GM23338 (cell line): ENCODE measurements around the gene IMMP2L. TPM values are rescaled to one million over a fixed set of nuclear protein-coding genes. Genes with fewer than 3 reads are reported as not detected.

Experiments
- ATAC-seq: fragments of 200-7000 bp; cut with Tn5 transposase; 3 replicates; pipeline ENCODE4 v1.9.1; 2020
- DNase-seq: peaks from one replicate; pipeline ENCODE4 v3.0.0-alpha.2; 2015; ENCODE audit warnings: low spot score
- H2AFZ ChIP-seq: fragments of 200-600 bp; sonication (generic); 2 replicates; pipeline ENCODE4 v1.8.0; 2016; ENCODE audit warnings: antibody characterized with exemption, mild to moderate bottlenecking, moderate library complexity
- H3F3A ChIP-seq: fragments of 200-600 bp; sonication (generic); replicated peaks from 2 replicates; pipeline ENCODE4 v1.8.0; 2017; ENCODE audit warnings: antibody characterized with exemption, mixed run types, low read depth
- H3K27ac ChIP-seq: fragments of 200-600 bp; sonication (generic); 2 replicates; pipeline ENCODE4 v1.6.1; 2016; ENCODE audit warnings: low read depth
- H3K27me3 ChIP-seq: fragments of 200-600 bp; sonication (generic); 2 replicates; pipeline ENCODE4 v1.8.0; 2016; ENCODE audit warnings: mild to moderate bottlenecking, mixed run types, moderate library complexity; ENCODE audit not compliant: insufficient read depth
- H3K36me3 ChIP-seq: fragments of 200-600 bp; sonication (generic); 2 replicates; pipeline ENCODE4 v1.8.0; 2016; ENCODE audit warnings: mild to moderate bottlenecking; ENCODE audit not compliant: insufficient read depth
- H3K4me1 ChIP-seq: fragments of 200-600 bp; sonication (generic); 2 replicates; pipeline ENCODE4 v1.8.0; 2016; ENCODE audit warnings: mild to moderate bottlenecking, moderate library complexity; ENCODE audit not compliant: insufficient read depth
- H3K4me2 ChIP-seq: fragments of 200-600 bp; sonication (generic); 2 replicates; pipeline ENCODE4 v1.7.1; 2017; ENCODE audit warnings: mixed run types
- H3K4me3 ChIP-seq: fragments of 200-600 bp; sonication (generic); 2 replicates; pipeline ENCODE4 v1.6.1; 2016; ENCODE audit warnings: mixed run types
- H3K79me2 ChIP-seq: fragments of 200-600 bp; sonication (generic); replicated peaks from 2 replicates; pipeline ENCODE4 v1.8.0; 2017; ENCODE audit warnings: mild to moderate bottlenecking; ENCODE audit not compliant: insufficient read depth
- H3K9me2 ChIP-seq: fragments of 200-600 bp; sonication (generic); 2 replicates; pipeline ENCODE4 v1.8.0; 2017; ENCODE audit not compliant: insufficient read depth
- H4K20me1 ChIP-seq: fragments of 200-600 bp; sonication (generic); replicated peaks from 2 replicates; pipeline ENCODE4 v1.8.0; 2017; ENCODE audit warnings: mild to moderate bottlenecking; ENCODE audit not compliant: insufficient read depth
- H3K27ac Mint-ChIP-seq: 2 replicates; pipeline ENCODE4 v1.8.0; 2020; ENCODE audit warnings: inconsistent platforms, mild to moderate bottlenecking, moderate library complexity, mixed read lengths
- H3K27me3 Mint-ChIP-seq: 3 replicates; pipeline ENCODE4 v1.8.0; 2022; ENCODE audit warnings: low read depth, mild to moderate bottlenecking, moderate library complexity, mixed read lengths, inconsistent platforms; ENCODE audit not compliant: insufficient read depth, poor library complexity
- H3K36me3 Mint-ChIP-seq: 3 replicates; pipeline ENCODE4 v1.8.0; 2021; ENCODE audit warnings: low read depth, mild to moderate bottlenecking, inconsistent platforms, moderate library complexity, mixed read lengths
- H3K4me1 Mint-ChIP-seq: 3 replicates; pipeline ENCODE4 v1.8.0; 2020; ENCODE audit warnings: mild to moderate bottlenecking, inconsistent platforms, mixed read lengths
- H3K4me3 Mint-ChIP-seq: 3 replicates; pipeline ENCODE4 v1.8.0; 2021; ENCODE audit warnings: moderate library complexity, mild to moderate bottlenecking, inconsistent platforms, mixed read lengths
- H3K9me3 Mint-ChIP-seq: 3 replicates; pipeline ENCODE4 v1.8.0; 2020; ENCODE audit warnings: moderate library complexity, mild to moderate bottlenecking, inconsistent platforms, mixed read lengths
- CREB1 ChIP-seq: fragments of 250-450 bp; sonication (Bioruptor Pico); IDR thresholded peaks from 2 replicates; pipeline ENCODE4 v1.5.0; 2020; ENCODE audit warnings: low read depth, mild to moderate bottlenecking, moderate library complexity
- EZH2 ChIP-seq: fragments of 200-600 bp; sonication (generic); IDR thresholded peaks from one replicate; pipeline ENCODE4 v1.8.0; 2017; ENCODE audit warnings: antibody characterized with exemption, mild to moderate bottlenecking, low read depth; ENCODE audit not compliant: unreplicated experiment
- EZH2phosphoT487 ChIP-seq: fragments of 200-600 bp; sonication (generic); IDR thresholded peaks from one replicate; pipeline ENCODE4 v1.8.1; 2018; ENCODE audit warnings: antibody characterized with exemption; ENCODE audit not compliant: unreplicated experiment
- JUNB ChIP-seq: IDR thresholded peaks from one replicate; pipeline ENCODE4 v1.6.1; 2016; ENCODE audit warnings: antibody characterized with exemption; ENCODE audit not compliant: unreplicated experiment
- NANOG ChIP-seq: IDR thresholded peaks from 2 replicates; pipeline ENCODE4 v1.6.1; 2016; ENCODE audit warnings: antibody characterized with exemption, borderline replicate concordance
- POLR2AphosphoS5 ChIP-seq: IDR thresholded peaks from 2 replicates; pipeline ENCODE4 v1.6.1; 2016; ENCODE audit warnings: antibody characterized with exemption, low read depth
- STAT1 ChIP-seq: IDR thresholded peaks from one replicate; pipeline ENCODE4 v1.6.1; 2016; ENCODE audit warnings: antibody characterized with exemption; ENCODE audit not compliant: unreplicated experiment
- ZNF114 ChIP-seq: fragments of 250-450 bp; sonication (Bioruptor Pico); IDR thresholded peaks from 2 replicates; pipeline ENCODE4 v1.5.0; 2020; ENCODE audit warnings: mild to moderate bottlenecking, moderate library complexity
- ZNF331 ChIP-seq: fragments of 250-450 bp; sonication (Bioruptor Pico); IDR thresholded peaks from 2 replicates; pipeline ENCODE4 v1.5.0; 2020; ENCODE audit warnings: low read depth, mild to moderate bottlenecking, moderate library complexity
- polyA plus RNA-seq: library from polyadenylated mRNA; unstranded; fragments of >200 nt; fragmentation: Nextera tagmentation; extraction: Ambion mirVana; gene quantifications from 2 replicates; pipeline ENCODE4 v1.2.1, GENCODE V29; 2016
- total RNA-seq: library from RNA; depleted of rRNA; stranded (reverse); fragments of >200 nt; shearing (Covaris generic); gene quantifications from 2 replicates; pipeline ENCODE4 v1.2.3, GENCODE V29; 2014
- TF ChIP-seq, protein P1 (sequence below): IDR thresholded peaks from one replicate; pipeline ENCODE4 v1.6.1; 2018; ENCODE audit warnings: antibody characterized with exemption; ENCODE audit not compliant: unreplicated experiment
- TF ChIP-seq, protein P2 (sequence below): fragments of 250-450 bp; sonication (Bioruptor Pico); IDR thresholded peaks from 2 replicates; pipeline ENCODE4 v1.5.0; 2020; ENCODE audit warnings: mild to moderate bottlenecking, moderate library complexity
- TF ChIP-seq, protein P3 (sequence below): IDR thresholded peaks from 2 replicates; pipeline ENCODE4 v1.6.1; 2016; ENCODE audit warnings: antibody characterized with exemption
- TF ChIP-seq, protein P4 (sequence below), 2 experiments: fragments of 200-600 bp in 1 of 2; sonication (generic) in 1 of 2; conservative IDR thresholded peaks; 2 replicates each; pipeline versions ENCODE4 v1.5.1 to v1.6.1; 2016 to 2017; ENCODE audit warnings: antibody characterized with exemption in 2 of 2, low read depth in 2 of 2, mild to moderate bottlenecking in 2 of 2, moderate library complexity in 1 of 2

IMMP2L gene
- total and polyA plus RNA-seq, 2 experiments from 2014 or later, result 7.3 to 14.0 TPM

DNA sequence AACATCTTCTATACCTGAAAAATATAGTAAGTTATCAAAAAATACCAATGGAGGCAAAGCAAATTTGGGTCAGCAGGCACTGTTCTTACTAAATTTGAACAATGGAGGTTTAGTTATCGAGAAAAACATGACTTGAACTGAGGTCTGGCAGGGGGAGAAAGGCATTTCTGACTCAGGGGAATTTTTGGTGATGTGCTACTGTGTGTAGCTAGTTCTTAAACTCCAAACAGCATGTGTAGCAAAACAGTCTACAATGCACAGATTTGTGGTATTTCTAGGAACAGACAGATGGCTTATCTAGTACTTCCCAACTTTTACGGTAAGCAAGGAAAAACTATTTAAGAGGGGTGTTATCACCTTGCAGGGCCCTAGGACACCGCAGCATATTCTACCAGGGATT, 783.0 kb downstream of the IMMP2L start:
- H3K27ac Mint-ChIP-seq, result no peak overlapping the region; the same call in 1 of the 2 replicates
- H3K4me3 Mint-ChIP-seq, result no peak overlapping the region

More for the DNA sequence above, 783.0 kb downstream of the IMMP2L start:
- Histone ChIP-seq H3K36me3 (no peaks in the 10 kb centered on the region), H3K27me3 (no peaks in the 10 kb centered on the region), H3K27ac (no peak overlapping the region), H3K9me2 (no peaks in the 10 kb centered on the region), H3K4me3 (no peak overlapping the region), H3F3A (no peaks in the 10 kb centered on the region), H3K4me1 (no peaks in the 10 kb centered on the region), H3K79me2 (no peaks in the 10 kb centered on the region), H4K20me1 (no peaks in the 10 kb centered on the region), H3K4me2 (no peak overlapping the region), H2AFZ (no peak overlapping the region)
- no peak for DNase-seq
- no peaks in the 10 kb centered on the region for H3K36me3 Mint-ChIP-seq
- H3K4me1 Mint-ChIP-seq, result peaks cover 5% of the 10 kb centered on the region; the same call in 2 of the 3 replicates
- no peaks in the 10 kb centered on the region for H3K9me3 Mint-ChIP-seq
- H3K27me3 Mint-ChIP-seq, result no peaks in the 10 kb centered on the region
- no peak for ATAC-seq
- TF ChIP-seq, protein P1, sequence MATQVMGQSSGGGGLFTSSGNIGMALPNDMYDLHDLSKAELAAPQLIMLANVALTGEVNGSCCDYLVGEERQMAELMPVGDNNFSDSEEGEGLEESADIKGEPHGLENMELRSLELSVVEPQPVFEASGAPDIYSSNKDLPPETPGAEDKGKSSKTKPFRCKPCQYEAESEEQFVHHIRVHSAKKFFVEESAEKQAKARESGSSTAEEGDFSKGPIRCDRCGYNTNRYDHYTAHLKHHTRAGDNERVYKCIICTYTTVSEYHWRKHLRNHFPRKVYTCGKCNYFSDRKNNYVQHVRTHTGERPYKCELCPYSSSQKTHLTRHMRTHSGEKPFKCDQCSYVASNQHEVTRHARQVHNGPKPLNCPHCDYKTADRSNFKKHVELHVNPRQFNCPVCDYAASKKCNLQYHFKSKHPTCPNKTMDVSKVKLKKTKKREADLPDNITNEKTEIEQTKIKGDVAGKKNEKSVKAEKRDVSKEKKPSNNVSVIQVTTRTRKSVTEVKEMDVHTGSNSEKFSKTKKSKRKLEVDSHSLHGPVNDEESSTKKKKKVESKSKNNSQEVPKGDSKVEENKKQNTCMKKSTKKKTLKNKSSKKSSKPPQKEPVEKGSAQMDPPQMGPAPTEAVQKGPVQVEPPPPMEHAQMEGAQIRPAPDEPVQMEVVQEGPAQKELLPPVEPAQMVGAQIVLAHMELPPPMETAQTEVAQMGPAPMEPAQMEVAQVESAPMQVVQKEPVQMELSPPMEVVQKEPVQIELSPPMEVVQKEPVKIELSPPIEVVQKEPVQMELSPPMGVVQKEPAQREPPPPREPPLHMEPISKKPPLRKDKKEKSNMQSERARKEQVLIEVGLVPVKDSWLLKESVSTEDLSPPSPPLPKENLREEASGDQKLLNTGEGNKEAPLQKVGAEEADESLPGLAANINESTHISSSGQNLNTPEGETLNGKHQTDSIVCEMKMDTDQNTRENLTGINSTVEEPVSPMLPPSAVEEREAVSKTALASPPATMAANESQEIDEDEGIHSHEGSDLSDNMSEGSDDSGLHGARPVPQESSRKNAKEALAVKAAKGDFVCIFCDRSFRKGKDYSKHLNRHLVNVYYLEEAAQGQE, result no peak
- TF ChIP-seq, protein P2, sequence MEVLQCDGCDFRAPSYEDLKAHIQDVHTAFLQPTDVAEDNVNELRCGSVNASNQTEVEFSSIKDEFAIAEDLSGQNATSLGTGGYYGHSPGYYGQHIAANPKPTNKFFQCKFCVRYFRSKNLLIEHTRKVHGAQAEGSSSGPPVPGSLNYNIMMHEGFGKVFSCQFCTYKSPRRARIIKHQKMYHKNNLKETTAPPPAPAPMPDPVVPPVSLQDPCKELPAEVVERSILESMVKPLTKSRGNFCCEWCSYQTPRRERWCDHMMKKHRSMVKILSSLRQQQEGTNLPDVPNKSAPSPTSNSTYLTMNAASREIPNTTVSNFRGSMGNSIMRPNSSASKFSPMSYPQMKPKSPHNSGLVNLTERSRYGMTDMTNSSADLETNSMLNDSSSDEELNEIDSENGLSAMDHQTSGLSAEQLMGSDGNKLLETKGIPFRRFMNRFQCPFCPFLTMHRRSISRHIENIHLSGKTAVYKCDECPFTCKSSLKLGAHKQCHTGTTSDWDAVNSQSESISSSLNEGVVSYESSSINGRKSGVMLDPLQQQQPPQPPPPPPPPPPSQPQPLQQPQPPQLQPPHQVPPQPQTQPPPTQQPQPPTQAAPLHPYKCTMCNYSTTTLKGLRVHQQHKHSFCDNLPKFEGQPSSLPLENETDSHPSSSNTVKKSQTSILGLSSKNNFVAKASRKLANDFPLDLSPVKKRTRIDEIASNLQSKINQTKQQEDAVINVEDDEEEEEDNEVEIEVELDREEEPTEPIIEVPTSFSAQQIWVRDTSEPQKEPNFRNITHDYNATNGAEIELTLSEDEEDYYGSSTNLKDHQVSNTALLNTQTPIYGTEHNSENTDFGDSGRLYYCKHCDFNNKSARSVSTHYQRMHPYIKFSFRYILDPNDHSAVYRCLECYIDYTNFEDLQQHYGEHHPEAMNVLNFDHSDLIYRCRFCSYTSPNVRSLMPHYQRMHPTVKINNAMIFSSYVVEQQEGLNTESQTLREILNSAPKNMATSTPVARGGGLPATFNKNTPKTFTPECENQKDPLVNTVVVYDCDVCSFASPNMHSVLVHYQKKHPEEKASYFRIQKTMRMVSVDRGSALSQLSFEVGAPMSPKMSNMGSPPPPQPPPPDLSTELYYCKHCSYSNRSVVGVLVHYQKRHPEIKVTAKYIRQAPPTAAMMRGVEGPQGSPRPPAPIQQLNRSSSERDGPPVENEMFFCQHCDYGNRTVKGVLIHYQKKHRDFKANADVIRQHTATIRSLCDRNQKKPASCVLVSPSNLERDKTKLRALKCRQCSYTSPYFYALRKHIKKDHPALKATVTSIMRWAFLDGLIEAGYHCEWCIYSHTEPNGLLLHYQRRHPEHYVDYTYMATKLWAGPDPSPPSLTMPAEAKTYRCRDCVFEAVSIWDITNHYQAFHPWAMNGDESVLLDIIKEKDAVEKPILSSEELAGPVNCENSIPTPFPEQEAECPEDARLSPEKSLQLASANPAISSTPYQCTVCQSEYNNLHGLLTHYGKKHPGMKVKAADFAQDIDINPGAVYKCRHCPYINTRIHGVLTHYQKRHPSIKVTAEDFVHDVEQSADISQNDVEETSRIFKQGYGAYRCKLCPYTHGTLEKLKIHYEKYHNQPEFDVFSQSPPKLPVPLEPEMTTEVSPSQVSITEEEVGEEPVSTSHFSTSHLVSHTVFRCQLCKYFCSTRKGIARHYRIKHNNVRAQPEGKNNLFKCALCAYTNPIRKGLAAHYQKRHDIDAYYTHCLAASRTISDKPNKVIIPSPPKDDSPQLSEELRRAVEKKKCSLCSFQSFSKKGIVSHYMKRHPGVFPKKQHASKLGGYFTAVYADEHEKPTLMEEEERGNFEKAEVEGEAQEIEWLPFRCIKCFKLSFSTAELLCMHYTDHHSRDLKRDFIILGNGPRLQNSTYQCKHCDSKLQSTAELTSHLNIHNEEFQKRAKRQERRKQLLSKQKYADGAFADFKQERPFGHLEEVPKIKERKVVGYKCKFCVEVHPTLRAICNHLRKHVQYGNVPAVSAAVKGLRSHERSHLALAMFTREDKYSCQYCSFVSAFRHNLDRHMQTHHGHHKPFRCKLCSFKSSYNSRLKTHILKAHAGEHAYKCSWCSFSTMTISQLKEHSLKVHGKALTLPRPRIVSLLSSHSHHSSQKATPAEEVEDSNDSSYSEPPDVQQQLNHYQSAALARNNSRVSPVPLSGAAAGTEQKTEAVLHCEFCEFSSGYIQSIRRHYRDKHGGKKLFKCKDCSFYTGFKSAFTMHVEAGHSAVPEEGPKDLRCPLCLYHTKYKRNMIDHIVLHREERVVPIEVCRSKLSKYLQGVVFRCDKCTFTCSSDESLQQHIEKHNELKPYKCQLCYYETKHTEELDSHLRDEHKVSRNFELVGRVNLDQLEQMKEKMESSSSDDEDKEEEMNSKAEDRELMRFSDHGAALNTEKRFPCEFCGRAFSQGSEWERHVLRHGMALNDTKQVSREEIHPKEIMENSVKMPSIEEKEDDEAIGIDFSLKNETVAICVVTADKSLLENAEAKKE (CRISPR knock-in tag), result no peak
- TF ChIP-seq POLR2AphosphoS5 (no peak), CREB1 (CRISPR knock-in tag) (no peak), STAT1 (no peak), EZH2phosphoT487 (no peak), EZH2 (no peak), ZNF114 (CRISPR knock-in tag) (no peak), ZNF331 (no peak), JUNB (no peak), NANOG (no peak)
- TF ChIP-seq, protein P3, sequence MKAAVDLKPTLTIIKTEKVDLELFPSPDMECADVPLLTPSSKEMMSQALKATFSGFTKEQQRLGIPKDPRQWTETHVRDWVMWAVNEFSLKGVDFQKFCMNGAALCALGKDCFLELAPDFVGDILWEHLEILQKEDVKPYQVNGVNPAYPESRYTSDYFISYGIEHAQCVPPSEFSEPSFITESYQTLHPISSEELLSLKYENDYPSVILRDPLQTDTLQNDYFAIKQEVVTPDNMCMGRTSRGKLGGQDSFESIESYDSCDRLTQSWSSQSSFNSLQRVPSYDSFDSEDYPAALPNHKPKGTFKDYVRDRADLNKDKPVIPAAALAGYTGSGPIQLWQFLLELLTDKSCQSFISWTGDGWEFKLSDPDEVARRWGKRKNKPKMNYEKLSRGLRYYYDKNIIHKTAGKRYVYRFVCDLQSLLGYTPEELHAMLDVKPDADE, result no peak
- TF ChIP-seq, protein P4, sequence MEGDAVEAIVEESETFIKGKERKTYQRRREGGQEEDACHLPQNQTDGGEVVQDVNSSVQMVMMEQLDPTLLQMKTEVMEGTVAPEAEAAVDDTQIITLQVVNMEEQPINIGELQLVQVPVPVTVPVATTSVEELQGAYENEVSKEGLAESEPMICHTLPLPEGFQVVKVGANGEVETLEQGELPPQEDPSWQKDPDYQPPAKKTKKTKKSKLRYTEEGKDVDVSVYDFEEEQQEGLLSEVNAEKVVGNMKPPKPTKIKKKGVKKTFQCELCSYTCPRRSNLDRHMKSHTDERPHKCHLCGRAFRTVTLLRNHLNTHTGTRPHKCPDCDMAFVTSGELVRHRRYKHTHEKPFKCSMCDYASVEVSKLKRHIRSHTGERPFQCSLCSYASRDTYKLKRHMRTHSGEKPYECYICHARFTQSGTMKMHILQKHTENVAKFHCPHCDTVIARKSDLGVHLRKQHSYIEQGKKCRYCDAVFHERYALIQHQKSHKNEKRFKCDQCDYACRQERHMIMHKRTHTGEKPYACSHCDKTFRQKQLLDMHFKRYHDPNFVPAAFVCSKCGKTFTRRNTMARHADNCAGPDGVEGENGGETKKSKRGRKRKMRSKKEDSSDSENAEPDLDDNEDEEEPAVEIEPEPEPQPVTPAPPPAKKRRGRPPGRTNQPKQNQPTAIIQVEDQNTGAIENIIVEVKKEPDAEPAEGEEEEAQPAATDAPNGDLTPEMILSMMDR (conservative IDR thresholded peaks at IDR 0.05; ENCODE audit: low read depth in 2 of 2), result no peak
